Natural killer cell (primary cell): Measurements from ENCODE around the gene MAPK8IP3. TPM values are rescaled to one million over a fixed set of nuclear protein-coding genes. Genes with fewer than 3 reads are reported as not detected.
A peak's percentile ranks its signal among the peaks of the same experiment; 100 is the strongest.
"Not testable (repeated sequence)": the region's sequence is repeated elsewhere in the genome, so short reads cannot be mapped to it uniquely, and the experiment has no call there.

ENCODE experiments used
- ATAC-seq, 3 donors: fragments of 150-1000 bp in 2 of 3; fragments of 200-7000 bp in 1 of 3; cut with Tn5 transposase; 1 replicate in 1 of 3; 2 replicates in 2 of 3; pipeline ENCODE4 v1.10.0; 2021; ENCODE audit warnings: mild to moderate bottlenecking in 2 of 3, moderate library complexity in 2 of 3
- DNase-seq, 2 donors: peaks; one replicate each; pipeline versions ENCODE4 v3.0.0 to v3.0.0-alpha.2; 2013 to 2021; ENCODE audit warnings: mixed read lengths in 1 of 2
- H3K27ac ChIP-seq: one replicate; pipeline ENCODE4 v1.5.1; 2013; ENCODE audit warnings: mild to moderate bottlenecking, low read length
- H3K27me3 ChIP-seq: one replicate; pipeline ENCODE4 v1.6.1; 2013; ENCODE audit warnings: low read length; ENCODE audit not compliant: control insufficient read depth, insufficient read depth
- H3K36me3 ChIP-seq: one replicate; pipeline ENCODE4 v1.6.1; 2013; ENCODE audit warnings: low read length; ENCODE audit not compliant: control insufficient read depth, insufficient read depth
- H3K4me1 ChIP-seq: one replicate; pipeline ENCODE4 v1.6.1; 2013; ENCODE audit warnings: low read length; ENCODE audit not compliant: control insufficient read depth, insufficient read depth
- H3K4me3 ChIP-seq: one replicate; pipeline ENCODE4 v1.5.1; 2013; ENCODE audit warnings: low read length
- H3K9me3 ChIP-seq: one replicate; pipeline ENCODE4 v1.6.1; 2013; ENCODE audit warnings: low read length; ENCODE audit not compliant: control insufficient read depth, insufficient read depth
- H3K27ac Mint-ChIP-seq, 2 donors: one replicate each; pipeline ENCODE4 v1.8.0; 2022; ENCODE audit warnings: mild to moderate bottlenecking in 2 of 2, mixed read lengths in 2 of 2, moderate library complexity in 1 of 2
- H3K27me3 Mint-ChIP-seq, 2 donors: one replicate each; pipeline ENCODE4 v1.8.0; 2022; ENCODE audit warnings: low read depth in 2 of 2, mixed read lengths in 2 of 2
- H3K36me3 Mint-ChIP-seq: one replicate; pipeline ENCODE4 v1.8.0; 2022; ENCODE audit warnings: mixed read lengths
- H3K4me1 Mint-ChIP-seq, 2 donors: one replicate each; pipeline ENCODE4 v1.8.0; 2022; ENCODE audit warnings: mixed read lengths in 2 of 2
- H3K4me3 Mint-ChIP-seq: one replicate; pipeline ENCODE4 v1.8.0; 2022; ENCODE audit warnings: mild to moderate bottlenecking, moderate library complexity, mixed read lengths
- H3K9me3 Mint-ChIP-seq, 2 donors: one replicate each; pipeline ENCODE4 v1.8.0; 2022; ENCODE audit warnings: mixed read lengths in 2 of 2
- WGBS: methylation state at CpG from one replicate; pipeline ENCODE4 v1.1.7; 2013; ENCODE audit warnings: missing lambda C conversion rate; ENCODE audit not compliant: insufficient coverage; 5-methylcytosine and 5-hydroxymethylcytosine counted together
- intact Hi-C: fragments of 100-400 bp; cut with micrococcal nuclease; formaldehyde crosslinking; loops from one replicate; pipeline ENCODE4 v1.14.2; 2022
- total RNA-seq, 4 donors: library from RNA; stranded (reverse); fragments of 120-200 nt in 1 of 4; gene quantifications; one replicate each; pipeline versions ENCODE4 v1.2.3 to v1.2.4, GENCODE V29; 2013 to 2022
- TF ChIP-seq, protein P1 (sequence below): fragments of 200-600 bp; IDR thresholded peaks from one replicate; pipeline ENCODE4 v1.8.0; 2022; ENCODE audit warnings: antibody characterized with exemption

The MAPK8IP3 gene
- total RNA-seq, 3 donors from 2014 or later (not counting 1 experiment from before 2014, with no cell fraction given) = 272 to 291 (median 285) TPM

DNA sequence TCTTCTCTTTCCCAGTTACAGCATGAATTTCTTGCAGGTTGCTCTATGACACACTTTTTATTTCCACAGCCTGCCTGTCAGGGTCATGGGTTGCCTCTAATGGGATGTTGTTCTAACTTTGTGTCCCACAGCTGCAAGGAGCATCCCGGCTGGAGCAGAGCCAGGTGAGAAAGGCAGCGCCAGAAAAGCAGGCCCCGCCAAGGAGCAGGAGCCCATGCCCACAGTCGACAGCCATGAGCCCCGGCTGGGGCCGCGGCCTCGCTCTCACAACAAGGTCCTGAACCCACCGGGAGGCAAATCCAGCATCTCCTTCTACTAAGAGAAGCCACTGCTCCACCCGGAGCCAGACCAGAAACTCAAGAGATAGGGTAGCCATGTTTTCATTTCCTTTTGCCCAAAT lies 7.3 kb upstream of the MAPK8IP3 start:
- no peak overlapping the region for H3K27ac ChIP-seq
- WGBS = 98% methylated on average over 10 of the region's 10 CpGs
- Mint-ChIP-seq H3K4me3 (no peak overlapping the region), H3K36me3 (peaks cover 3% of the 10 kb centered on the region), H3K4me1 (no peaks in the 10 kb centered on the region), H3K27me3 (no peaks in the 10 kb centered on the region), H3K9me3 (no peaks in the 10 kb centered on the region), H3K27ac (no peak overlapping the region)
- DNase-seq (no peak), ATAC-seq (no peak)
- H3K4me1 ChIP-seq = no peaks in the 10 kb centered on the region
- no peaks in the 10 kb centered on the region for H3K9me3 ChIP-seq
- H3K36me3 ChIP-seq = peaks cover 33% of the 10 kb centered on the region
- intact Hi-C loops = no loop called here
- H3K4me3 ChIP-seq = no peak overlapping the region
- TF ChIP-seq, protein P1, sequence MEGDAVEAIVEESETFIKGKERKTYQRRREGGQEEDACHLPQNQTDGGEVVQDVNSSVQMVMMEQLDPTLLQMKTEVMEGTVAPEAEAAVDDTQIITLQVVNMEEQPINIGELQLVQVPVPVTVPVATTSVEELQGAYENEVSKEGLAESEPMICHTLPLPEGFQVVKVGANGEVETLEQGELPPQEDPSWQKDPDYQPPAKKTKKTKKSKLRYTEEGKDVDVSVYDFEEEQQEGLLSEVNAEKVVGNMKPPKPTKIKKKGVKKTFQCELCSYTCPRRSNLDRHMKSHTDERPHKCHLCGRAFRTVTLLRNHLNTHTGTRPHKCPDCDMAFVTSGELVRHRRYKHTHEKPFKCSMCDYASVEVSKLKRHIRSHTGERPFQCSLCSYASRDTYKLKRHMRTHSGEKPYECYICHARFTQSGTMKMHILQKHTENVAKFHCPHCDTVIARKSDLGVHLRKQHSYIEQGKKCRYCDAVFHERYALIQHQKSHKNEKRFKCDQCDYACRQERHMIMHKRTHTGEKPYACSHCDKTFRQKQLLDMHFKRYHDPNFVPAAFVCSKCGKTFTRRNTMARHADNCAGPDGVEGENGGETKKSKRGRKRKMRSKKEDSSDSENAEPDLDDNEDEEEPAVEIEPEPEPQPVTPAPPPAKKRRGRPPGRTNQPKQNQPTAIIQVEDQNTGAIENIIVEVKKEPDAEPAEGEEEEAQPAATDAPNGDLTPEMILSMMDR = no peak
- no peaks in the 10 kb centered on the region for H3K27me3 ChIP-seq

DNA sequence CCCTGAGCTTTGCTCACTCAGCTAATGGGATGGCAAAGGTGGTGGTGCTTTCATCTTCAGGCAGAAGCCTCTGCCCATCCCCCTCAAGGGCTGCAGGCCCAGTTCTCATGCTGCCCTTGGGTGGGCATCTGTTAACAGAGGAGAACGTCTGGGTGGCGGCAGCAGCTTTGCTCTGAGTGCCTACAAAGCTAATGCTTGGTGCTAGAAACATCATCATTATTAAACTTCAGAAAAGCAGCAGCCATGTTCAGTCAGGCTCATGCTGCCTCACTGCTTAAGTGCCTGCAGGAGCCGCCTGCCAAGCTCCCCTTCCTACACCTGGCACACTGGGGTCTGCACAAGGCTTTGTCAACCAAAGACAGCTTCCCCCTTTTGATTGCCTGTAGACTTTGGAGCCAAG lies 5.7 kb upstream of the MAPK8IP3 start:
- Histone ChIP-seq H3K9me3 (no peaks in the 10 kb centered on the region), H3K4me3 (no peak overlapping the region), H3K27me3 (no peaks in the 10 kb centered on the region), H3K4me1 (peaks cover 7% of the 10 kb centered on the region), H3K36me3 (peaks cover 24% of the 10 kb centered on the region), H3K27ac (no peak overlapping the region)
- Mint-ChIP-seq H3K9me3 (no peaks in the 10 kb centered on the region), H3K36me3 (no peaks in the 10 kb centered on the region), H3K4me1 (peaks cover 0 to under 1% of the 10 kb centered on the region in 2 donors), H3K27ac (no peak overlapping the region), H3K27me3 (no peaks in the 10 kb centered on the region), H3K4me3 (no peak overlapping the region)
- ATAC-seq = no peak
- intact Hi-C loops = loop anchor here (10.0 kb wide), 1 partner anchor 345 kb away; the partner anchor contains the start of genes GNPTG and TSR3
- no peak for DNase-seq
- TF ChIP-seq, protein P1 = no peak
- WGBS = 97% methylated on average over 3 of the region's 3 CpGs

DNA sequence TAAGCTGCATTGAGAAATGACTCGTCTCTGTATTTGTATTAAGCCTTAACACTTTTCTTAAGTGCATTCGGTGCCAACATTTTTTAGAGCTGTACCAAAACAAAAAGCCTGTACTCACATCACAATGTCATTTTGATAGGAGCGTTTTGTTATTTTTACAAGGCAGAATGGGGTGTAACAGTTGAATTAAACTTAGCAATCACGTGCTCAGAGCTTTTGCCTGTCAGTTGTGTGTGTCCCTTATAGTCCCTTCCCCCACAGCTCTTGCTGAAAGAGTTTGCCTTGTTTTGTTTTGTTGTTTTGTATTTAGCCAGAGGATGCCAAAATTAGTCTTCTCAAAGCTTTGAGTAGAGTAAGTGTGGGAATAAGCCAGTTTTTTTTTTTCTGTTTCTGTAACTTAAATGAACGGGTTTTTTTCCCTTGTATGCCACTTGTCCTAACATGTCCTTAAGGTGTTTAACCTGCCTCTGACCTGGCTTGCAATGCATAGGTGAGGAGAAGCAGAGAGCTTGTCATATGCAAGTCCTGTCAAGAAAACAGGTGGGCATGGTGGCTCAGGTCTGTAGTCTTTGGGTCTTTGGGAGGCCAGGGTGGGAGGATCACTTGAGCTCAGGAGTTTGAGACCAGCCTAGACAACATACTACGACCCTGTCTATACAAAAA lies 4.6 kb upstream of the MAPK8IP3 start:
- no peak for ATAC-seq
- TF ChIP-seq, protein P1 = no peak
- H3K4me3 ChIP-seq = no peak overlapping the region
- intact Hi-C loops = loop anchor here (10.0 kb wide), 1 partner anchor 347 kb away; the partner anchor contains the start of genes GNPTG and TSR3
- peaks cover 0 to 3% of the 10 kb centered on the region in 2 donors for H3K27me3 Mint-ChIP-seq
- no peaks in the 10 kb centered on the region for H3K9me3 Mint-ChIP-seq
- H3K36me3 ChIP-seq = peaks cover 24% of the 10 kb centered on the region
- H3K36me3 Mint-ChIP-seq = no peaks in the 10 kb centered on the region
- no peak overlapping the region for H3K4me3 Mint-ChIP-seq
- peaks cover 8% of the 10 kb centered on the region for H3K4me1 ChIP-seq
- no peak overlapping the region for H3K27ac ChIP-seq
- WGBS = 88% methylated on average over 4 of the region's 6 CpGs
- H3K27me3 ChIP-seq = no peaks in the 10 kb centered on the region
- H3K9me3 ChIP-seq = no peaks in the 10 kb centered on the region
- DNase-seq = no peak
- H3K4me1 Mint-ChIP-seq = peaks cover 0 to 6% of the 10 kb centered on the region in 2 donors
- no peak overlapping the region for H3K27ac Mint-ChIP-seq

DNA sequence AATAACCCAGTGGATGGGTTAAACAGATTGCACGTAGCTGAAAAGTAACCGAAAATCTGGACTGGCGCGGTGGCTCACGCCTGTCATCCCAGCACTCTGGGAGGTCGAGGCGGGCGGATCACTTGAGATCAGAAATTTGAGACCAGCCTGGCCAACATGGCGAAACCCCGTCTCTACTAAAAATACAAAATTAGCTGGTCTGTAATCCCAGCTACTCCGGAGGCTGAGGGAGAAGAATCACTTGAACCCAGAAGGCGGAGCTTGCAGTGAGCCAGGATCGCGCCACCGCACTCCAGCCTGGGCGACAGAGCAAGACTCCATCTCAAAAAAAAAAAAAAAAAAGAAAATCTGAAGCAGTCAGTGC lies 689 bp upstream of the MAPK8IP3 start:
- ATAC-seq = peak; percentile 13 to 17 (median 15)
- H3K36me3 Mint-ChIP-seq, H3K9me3 ChIP-seq, DNase-seq, H3K9me3 Mint-ChIP-seq, H3K27me3 ChIP-seq, H3K27me3 Mint-ChIP-seq, H3K36me3 ChIP-seq: not testable (repeated sequence)
- WGBS = under 1% methylated on average over 16 of the region's 16 CpGs
- H3K4me3 Mint-ChIP-seq = peak overlapping the region; percentile 100
- Histone ChIP-seq H3K27ac (peak overlapping the region; percentile 73), H3K4me3 (peak overlapping the region; percentile 76), H3K4me1 (peaks cover 39% of the 10 kb centered on the region)
- intact Hi-C loops = loop anchor here (5.0 to 10.0 kb wide), 2 partner anchors 93 to 351 kb away; partner anchors contain the start of genes CRAMP1, GNPTG, IFT140 and TSR3
- peak overlapping the region; percentile 98 to 99 for H3K27ac Mint-ChIP-seq
- peaks cover 22 to 33% of the 10 kb centered on the region in 2 donors for H3K4me1 Mint-ChIP-seq
